Left hindlimb (tissue), 1 donor: Measurements from ENCODE around the gene CAPN5.

ENCODE experiments used
- DNase-seq: peaks from one replicate; pipeline ENCODE4 v3.0.0-alpha.2; 2018

The CAPN5 gene

DNA sequence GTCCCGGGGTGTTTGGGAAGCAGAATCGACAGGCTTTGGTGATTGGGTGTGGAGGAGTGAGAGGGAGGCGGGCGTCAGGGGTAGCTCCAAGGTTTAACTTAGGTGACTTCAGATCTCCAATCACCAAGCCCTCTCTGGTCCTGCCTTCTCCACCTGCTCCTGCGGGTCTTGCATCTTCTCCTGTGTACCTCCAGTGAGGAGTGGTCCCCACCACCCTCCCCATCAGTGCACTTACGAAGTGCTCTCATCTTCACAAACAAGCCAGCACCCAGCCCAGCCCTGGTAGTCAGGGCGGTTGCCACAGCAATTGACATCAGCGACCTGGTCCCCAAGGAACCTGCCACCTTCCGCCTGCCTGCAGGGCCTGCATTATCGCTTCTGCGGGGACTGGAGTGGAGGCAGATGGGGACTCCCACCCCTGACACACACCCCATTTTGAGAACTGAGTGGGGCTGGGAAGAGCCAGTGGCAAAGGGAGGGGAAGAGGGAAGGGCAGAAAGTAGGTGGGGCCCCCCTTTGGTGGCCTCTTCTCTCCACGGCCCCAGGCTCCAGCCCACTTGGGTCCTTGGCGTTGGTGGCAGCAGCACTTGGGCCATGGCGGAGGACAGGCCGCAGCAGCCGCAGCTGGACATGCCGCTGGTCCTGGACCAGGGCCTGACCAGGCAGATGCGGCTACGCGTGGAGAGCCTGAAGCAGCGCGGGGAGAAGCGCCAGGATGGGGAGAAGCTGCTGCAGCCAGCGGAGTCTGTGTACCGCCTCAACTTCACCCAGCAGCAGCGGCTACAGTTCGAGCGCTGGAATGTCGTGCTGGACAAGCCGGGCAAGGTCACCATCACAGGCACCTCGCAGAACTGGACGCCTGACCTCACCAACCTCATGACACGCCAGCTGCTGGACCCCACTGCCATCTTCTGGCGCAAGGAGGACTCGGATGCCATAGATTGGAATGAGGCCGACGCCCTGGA lies 35.8 kb downstream of the CAPN5 start, which contains the start of gene OMP:
TSS of gene OMP (plus strand) at position 595 of the 965 bp plus-strand sequence. CDS start at position 595, 0 bp downstream.
- no peak for DNase-seq

DNA sequence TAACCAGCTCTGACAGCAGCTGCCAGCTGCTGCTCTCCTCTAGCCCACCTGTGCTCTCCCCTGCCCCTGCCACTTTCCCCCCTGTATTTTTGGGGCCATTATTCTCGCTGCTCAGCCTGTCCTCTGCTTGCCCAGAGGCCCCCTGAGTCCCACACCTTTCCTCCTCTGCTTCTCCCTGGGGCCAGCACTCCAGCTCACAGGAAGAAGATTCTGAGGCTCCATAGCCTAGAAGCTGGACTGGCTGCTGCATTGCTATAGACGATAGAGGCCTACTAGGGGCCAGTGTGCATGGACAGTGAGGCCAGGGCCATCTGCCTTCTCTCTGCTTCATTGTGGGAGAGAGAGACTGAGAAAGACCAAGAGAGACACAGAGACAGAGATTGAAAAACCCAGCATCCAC lies 36.5 kb downstream of the CAPN5 start:
- DNase-seq = no peak

DNA sequence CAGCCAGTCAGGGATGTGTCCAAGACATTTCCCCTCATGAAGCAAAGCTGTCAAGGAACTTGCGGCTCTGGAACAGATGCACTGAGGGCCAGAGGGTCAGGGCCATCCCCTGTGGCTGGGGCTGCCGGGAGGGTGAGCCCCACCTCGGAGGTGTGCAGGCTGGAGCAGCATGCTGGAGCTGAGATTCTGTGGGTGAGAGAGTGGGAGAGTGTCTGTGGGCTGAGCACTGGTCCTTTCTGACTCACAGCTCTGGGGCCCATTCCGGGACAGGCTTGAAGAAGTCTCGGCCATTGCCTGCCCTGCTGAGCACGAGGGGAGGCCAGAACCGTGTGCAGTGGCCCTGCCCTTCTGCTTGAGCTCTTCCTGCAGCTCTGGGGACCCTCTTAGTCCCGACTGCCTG lies 38.0 kb downstream of the CAPN5 start:
- no peak for DNase-seq

DNA sequence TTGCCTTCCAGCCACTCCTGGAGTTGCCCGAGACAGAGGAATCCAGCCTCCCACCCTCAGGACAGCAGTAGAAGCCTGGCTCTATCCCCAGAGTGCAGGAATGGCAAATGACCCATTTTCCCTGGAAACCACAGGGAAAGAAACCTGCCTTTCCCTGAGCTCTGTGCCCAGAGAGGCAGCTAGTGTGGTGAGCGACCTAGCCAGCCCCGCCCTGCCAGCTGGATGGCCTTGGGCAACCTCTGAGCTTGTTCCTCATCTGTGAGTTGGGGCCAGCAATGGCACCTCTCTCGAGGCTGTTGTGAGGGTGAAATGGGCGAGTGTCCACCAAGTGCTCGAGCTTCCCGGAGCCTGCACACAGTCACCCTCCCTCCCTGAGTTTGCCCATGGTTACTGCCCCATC lies 39.5 kb downstream of the CAPN5 start:
- DNase-seq = no peak

DNA sequence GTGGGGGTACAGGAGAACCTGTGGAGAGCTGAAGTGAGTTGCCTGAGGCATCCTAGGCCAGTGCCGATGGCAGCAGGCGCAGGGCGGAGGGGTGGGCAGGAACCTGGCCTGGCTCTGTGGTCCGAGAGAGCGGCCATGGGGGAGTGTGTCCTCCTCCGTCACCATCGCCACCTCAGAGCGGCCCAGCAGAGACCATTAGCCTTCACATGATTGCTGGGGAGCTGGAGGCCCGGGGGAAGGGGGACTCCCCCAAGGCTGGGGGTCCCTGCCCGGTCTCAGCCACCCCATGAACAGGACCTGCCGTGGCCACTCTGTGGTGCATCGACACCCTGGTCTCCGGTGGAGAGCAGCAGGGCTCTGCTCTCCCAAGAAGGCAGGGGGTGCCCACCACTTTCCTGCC lies 40.0 kb downstream of the CAPN5 start:
- DNase-seq = no peak

DNA sequence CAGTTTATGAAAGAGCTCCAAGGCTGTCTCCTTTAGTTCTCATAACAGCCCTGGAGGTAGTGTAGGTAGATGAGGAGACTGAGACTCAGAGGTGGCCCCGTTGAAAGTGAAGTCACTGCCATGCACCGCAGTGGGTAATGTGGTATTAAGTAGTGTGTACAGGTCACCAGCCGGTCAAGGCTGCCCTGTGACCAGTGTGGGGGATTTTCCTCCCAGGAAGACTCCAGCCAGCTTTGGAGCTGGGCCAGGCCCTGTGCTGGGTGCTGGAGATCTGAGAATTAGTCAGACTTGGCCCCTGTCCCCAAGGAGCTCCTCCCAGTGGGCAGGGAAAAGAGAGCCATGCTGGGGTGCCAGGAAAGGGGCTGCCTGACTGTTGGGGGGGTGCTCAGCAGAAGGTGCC lies 41.2 kb downstream of the CAPN5 start:
- DNase-seq = no peak

DNA sequence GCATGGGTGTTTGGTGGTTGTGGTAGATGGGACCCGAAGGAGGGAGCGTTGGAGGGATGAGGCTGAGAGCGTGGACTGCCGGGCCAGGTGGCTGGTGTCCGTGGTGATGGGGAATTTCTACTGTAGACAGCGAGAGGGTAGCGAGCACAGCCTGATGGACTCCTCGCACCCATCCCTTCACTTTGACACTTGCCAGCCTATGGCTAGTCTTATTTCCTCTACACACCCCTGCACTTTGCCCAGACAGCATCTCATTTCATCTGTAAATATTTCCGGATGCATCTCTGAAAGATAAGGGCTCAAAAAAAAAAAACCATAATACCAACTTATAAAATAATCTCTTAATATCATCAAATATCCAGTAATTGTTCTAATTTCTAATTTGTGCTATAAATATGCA lies 41.7 kb downstream of the CAPN5 start:
- no peak for DNase-seq

DNA sequence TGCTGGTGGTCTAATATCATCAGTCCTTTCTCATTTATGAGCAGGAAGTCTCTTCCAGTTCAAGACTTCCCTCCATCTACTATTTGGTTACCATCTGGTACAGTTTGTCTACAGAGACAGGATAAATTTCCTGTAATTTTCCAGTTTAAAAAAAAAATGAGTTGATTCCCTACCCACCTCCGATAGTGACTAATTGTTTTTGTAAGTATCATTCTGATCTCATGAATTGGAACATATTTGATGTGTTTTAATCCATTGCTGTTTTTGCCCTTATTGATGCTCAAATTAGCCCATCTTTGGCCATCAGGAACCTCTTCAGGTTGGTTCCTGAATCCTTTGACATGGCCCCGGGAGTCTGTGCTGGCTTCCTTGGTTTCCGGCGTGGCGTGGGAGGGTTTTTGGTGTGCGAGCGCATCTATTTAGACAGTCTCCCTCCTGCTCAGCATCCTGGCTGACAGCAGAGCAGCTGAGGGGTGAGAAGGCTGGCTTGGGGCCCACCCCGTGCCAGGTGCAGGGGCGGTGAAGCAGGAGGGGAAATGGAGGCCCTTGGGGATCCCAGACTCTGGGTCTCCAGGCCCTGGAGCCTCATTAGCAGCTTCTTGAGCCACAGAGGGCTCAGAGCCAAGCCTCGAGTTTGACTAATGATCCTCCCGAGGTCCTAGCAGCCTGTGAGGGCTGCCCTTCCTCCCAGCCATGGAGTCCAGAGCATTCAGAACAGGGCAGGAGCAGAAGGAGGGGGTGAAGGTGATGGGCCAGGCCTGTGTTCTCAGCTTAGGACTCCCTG lies 42.7 kb downstream of the CAPN5 start:
- no peak for DNase-seq

DNA sequence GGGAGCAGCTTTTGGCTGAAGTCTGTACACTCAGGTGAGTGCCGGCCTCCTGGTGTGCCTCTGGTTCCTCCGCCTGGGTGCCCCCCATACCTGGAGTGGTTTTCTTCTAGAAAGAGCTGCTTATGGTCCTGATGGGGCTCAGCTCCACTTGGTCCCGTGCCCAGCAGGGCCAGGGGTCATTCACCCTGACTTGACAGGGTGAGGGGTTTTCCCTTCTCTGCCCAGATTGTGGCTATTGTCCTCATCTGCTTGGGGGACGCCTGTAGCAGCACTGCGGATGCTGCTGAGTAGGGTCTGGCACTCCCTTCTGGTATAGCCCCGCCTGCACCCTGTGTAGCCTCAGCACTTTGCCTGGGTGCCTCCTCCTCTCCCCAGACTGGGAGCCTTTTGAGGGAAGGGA lies 44.1 kb downstream of the CAPN5 start:
- no peak for DNase-seq

DNA sequence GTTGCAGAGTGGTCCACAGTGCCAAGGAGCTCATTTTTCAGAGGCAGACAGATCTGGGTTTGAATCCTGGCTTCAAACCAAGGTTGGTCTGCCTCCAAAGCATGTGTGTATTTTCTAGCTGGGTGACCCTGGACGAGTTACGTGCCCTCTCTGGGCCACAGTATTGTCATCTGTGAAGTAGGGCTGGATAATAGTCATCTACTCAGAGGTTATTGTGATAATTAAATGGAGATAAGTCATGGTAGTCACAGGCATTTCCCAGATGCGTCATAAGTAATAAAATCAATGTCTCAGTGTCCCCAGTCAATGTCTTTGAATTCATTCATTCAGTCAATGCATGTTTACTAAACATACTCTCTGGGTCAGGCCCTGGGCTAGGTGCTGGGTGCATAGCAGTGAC lies 44.5 kb downstream of the CAPN5 start:
- no peak for DNase-seq

DNA sequence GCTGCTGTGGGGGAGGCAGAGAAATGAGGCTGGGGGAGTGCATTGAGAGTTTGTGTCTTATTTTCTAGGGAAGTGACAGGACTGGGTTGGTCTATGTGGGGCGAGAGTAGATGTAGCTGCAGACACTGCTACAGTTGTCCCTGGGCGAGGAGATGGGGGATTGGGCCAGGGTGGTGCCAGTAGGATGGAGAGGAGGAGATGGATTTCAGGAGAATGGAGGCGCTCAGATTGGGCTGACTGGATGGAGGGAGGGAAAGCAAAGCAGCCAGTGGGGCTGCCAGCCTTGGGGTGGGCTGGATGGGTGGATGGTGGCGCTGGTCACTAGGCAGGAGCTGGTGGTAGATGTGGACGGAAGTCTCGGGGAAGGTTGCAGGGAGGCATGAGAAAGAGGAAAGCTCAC lies 45.2 kb downstream of the CAPN5 start:
- no peak for DNase-seq

DNA sequence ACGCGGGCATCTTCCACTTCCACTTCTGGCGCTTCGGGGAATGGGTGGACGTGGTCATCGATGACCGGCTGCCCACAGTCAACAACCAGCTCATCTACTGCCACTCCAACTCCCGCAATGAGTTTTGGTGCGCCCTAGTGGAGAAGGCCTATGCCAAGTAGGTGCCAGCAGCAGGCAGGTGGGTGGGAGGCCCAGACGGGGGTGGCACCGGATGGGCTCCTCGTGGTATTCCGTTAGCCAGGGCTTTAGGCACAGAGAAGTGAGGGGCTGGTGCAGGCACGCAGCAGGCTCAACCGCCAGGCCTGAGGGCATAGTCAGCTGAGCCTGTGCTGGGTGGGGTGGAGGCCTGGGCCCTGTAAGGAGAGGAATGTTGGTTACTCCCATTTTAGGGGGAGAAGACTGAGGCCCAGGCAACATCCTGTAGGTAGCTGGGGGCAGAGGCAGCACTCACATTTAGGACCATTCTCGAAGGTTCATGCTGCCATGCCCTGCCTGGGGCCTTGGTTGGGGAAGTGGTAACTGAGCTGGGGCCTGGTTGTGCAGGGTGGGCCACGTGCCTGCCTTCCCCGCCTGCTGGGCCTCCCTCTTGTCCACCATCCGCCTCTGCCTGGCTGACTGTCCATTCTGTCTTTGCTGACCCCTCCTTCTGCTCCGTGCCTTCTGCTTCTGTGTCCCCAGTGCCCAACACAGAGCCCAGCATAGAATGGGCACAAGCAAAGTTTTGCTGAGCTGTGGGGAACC lies 46.0 kb downstream of the CAPN5 start:
- DNase-seq = no peak

DNA sequence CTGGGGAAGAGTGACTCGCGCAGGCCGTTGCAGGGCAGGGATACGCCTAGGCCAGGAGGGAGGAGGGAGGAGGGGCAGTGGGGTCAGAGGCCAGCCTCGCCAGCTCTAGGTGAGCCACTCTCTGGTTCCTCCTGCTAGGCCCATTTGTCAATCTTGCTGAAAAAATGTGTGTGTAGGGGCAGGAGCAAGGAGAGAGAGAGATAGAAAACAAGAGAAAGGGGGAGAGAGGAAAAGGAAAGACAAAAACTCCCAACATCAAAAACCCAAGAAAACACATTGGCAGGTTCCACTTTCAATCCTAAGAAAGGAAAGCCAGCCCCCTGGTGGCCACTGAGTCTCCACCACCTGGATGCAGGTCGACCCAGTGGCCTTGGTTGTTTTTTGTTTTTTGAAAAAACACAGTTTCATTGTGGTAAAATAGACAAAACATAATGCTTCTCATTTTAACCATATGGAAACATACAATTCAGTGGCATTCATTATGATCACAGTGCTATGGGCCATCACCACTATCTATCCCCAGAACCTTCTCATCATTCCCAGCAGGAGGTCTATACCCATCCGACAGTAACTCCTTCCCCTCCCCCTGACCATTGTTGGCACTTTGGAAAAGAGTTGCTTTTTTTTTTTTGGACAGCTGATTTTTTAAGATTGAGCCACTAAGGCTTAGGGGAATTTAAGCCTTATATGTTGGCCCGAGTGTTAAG lies 46.8 kb downstream of the CAPN5 start:
- no peak for DNase-seq

DNA sequence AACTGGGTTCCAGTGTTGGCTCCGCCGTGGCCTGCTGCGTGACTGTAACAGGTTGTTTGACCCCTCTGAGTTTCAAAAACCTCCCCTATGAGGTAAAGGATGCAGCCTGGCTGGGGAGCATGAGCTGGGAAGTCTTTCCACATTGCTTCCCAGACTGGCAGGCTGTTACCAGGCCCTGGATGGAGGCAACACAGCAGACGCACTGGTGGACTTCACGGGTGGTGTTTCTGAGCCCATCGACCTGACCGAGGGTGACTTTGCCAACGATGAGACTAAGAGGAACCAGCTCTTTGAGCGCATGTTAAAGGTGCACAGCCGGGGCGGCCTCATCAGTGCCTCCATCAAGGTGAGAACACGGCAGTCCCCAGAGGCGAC lies 47.3 kb downstream of the CAPN5 start:
- no peak for DNase-seq

DNA sequence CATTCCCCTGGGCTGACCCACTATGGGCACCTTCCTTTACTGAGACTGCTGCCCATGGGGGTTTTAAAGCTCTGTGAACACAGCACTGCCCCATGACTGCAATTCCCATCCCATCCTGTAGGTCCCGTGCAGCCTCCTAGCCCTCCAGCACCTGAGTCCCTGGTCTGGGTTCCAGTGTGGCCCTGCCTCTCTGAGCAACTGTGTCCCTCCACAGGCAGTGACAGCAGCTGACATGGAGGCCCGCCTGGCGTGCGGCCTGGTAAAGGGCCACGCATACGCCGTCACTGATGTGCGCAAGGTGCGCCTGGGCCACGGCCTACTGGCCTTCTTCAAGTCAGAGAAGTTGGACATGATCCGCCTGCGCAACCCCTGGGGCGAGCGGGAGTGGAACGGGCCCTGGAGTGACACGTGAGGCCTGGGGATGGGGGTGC lies 48.4 kb downstream of the CAPN5 start:
- DNase-seq = no peak

DNA sequence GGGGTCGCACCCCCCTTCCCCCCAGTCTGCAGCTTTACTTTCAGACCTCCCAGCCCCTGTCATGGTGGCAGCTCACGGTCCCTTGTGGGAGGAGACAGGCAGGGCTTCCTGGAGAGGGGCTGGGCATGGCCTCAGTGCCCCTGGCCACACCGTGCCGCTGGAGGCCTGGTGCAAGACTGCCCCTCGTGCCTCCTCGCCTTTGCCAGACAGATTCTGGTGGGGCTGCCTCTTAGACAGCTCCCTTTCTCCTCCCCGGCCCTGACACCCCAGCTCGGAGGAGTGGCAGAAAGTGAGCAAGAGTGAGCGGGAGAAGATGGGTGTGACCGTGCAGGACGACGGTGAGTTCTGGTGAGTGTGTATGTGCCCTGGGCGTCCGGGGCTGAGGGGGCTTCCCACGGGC lies 49.2 kb downstream of the CAPN5 start:
- DNase-seq = no peak

DNA sequence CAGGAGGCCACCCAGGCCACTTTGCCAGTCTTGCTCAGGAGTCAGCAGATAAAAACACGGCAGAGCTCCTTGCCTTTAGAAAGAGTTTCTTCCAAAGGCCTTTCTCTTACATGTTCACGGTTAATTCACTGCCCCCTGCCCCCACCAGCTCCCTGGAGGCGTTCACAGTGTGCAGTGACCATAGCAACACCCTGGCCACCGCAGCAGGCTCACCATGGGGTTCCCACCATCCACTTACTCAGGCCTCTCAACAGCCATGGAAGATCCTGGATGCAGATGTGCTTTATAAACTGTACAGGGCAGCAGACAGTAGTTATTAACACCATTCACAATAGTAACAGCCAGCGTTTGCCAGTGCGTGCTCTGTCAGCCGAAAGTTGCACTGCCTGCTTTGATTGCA lies 50.7 kb downstream of the CAPN5 start:
- no peak for DNase-seq

DNA sequence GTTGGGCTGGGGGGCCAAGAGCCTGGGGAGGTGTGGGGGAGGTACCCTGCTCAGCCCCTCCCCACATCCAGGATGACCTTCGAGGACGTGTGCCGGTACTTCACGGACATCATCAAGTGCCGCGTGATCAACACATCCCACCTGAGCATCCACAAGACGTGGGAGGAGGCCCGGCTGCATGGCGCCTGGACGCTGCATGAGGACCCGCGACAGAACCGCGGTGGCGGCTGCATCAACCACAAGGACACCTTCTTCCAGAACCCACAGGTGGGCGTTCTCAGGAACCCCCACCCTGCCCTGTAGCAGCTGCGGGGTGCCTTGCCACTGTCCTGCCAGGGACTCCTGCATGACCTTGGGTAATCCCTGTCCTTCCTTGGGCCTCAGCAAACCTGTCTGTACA lies 51.3 kb downstream of the CAPN5 start:
- no peak for DNase-seq

DNA sequence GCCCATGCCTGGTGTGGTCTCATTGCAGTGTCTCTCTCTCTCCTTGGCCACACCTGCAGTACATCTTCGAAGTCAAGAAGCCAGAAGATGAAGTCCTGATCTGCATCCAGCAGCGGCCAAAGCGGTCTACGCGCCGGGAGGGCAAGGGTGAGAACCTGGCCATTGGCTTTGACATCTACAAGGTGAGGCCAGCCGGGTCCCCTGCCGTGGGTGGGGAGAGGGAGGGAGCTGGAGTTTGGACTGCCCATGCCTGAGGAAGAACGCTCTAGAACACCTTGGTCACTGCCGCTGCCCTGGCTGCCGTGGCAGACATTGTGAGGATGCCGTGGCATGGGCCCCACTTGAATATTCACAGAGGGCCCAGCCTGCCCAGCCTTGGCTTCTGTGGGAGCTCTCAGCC lies 52.2 kb downstream of the CAPN5 start:
- DNase-seq = no peak

DNA sequence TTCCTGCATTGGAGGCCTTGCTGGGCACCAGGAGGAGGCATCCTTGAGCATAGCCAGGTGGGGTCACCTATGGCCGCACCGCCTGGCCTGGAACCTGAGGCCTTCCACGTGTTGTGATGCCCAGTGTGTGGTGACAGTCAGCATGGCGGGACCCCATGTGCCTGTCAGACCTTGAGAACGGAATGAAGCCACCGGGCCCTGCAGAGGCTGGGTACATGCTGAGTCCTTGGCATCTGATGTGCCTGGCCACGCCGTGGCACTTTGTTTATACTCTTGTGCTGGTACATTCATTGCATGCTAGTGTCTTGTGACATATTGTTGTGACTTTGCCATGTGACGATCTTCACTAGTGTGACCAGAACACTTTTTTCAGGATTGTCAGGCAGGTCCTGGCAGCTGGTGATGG lies 52.8 kb downstream of the CAPN5 start:
- no peak for DNase-seq

DNA sequence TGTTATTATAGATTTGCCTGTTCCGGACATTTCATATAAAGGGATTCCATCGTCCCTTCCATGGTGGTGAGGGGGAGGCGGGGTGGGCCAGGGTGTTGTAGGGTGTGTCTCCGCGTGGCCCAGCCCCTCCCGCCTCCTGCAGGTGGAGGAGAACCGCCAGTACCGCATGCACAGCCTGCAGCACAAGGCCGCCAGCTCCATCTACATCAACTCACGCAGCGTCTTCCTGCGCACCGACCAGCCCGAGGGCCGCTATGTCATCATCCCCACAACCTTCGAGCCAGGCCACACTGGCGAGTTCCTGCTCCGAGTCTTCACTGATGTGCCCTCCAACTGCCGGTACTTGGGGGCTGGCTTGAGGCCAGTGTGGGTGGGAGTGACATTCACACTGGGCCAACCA lies 53.8 kb downstream of the CAPN5 start:
- DNase-seq = no peak

DNA sequence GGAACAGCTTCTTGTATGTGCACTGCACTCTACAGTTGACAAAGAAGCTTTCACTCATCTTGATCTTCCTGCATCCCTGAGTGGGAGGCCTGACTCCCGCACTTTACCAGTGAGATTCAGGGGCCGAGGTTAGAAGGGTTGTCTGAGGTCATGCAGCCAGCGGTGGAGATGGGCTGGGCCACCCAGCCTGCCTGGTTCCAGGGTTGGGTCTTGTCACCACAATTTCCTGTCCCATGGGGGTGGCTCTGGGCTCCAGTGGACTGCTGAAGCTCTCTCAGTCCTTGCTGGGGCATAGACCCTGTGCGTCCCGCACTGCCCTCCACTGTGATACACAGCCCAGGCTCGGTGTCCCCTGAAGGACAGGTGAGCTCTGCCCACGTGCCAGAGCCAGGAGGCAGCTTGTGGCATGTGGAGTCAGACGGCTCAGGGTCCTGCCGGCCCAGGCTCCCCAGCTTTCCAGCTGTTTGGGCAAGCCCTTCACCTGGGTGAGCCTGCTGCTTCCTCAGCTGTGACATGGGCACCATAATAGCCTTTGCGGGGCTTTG lies 54.4 kb downstream of the CAPN5 start:
- no peak for DNase-seq
